MM.1S (cell line): ENCODE measurements around the gene GSS.

ENCODE experiments used
- CTCF ChIP-seq: fragments of 300-600 bp; sonication (generic); IDR thresholded peaks from 2 replicates; pipeline ENCODE4 v1.5.1; 2016; ENCODE audit warnings: antibody characterized with exemption, low read length, mixed read lengths
- EZH2 ChIP-seq: fragments of 300-600 bp; sonication (generic); optimal IDR thresholded peaks from 2 replicates; pipeline ENCODE3; 2017; ENCODE audit warnings: low read depth, mild to moderate bottlenecking, antibody characterized with exemption, low read length, mixed read lengths
- EZH2phosphoT487 ChIP-seq: fragments of 300-600 bp; sonication (generic); IDR thresholded peaks from 2 replicates; pipeline ENCODE4 v1.6.1; 2018; ENCODE audit warnings: antibody characterized with exemption, low read length

DNA sequence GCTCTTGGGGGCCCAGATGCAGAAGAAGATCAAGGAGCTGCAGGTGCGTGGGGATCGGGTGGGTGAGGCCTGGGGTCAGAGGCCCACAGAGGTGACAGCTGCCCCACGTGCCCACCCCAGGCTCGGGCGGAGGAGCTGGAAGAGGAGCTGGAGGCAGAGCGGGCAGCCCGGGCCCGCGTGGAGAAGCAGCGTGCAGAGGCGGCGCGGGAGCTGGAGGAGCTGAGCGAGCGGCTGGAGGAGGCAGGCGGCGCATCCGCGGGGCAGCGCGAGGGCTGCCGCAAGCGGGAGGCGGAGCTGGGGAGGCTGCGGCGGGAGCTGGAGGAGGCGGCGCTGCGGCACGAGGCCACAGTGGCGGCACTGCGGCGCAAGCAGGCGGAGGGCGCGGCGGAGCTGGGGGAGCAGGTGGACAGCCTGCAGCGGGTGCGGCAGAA lies 41.5 kb upstream of the GSS start:
- TF ChIP-seq CTCF (no peak), EZH2phosphoT487 (no peak), EZH2 (no peak)
